Left lung (tissue), 10 donors: ENCODE results near the gene PCDHB6. TPM values are rescaled to one million over a fixed set of nuclear protein-coding genes. Genes with fewer than 3 reads are reported as not detected.
"Not testable (repeated sequence)": the region's sequence is repeated elsewhere in the genome, so short reads cannot be mapped to it uniquely, and the experiment has no call there.

ENCODE experiments used
- ATAC-seq: fragments of 200-7000 bp; cut with Tn5 transposase; one replicate; pipeline ENCODE4 v1.9.1; 2020; ENCODE audit warnings: moderate library complexity
- DNase-seq, 4 donors: peaks; one replicate each; pipeline ENCODE4 v3.0.0-alpha.2; 2013 to 2020
- H3K27ac ChIP-seq, 2 donors: fragments of 200-600 bp; sonication (generic) in 1 of 2; one replicate each; pipeline versions ENCODE4 v1.5.0 to v1.8.0; 2020 to 2021
- H3K27me3 ChIP-seq, 2 donors: fragments of 200-600 bp; sonication (generic) in 1 of 2; one replicate each; pipeline versions ENCODE4 v1.5.0 to v1.8.0; 2020 to 2021
- H3K36me3 ChIP-seq, 2 donors: fragments of 200-600 bp; sonication (generic) in 1 of 2; one replicate each; pipeline versions ENCODE4 v1.5.0 to v1.8.0; 2020 to 2021
- H3K4me1 ChIP-seq, 2 donors: fragments of 200-600 bp; one replicate each; pipeline ENCODE4 v1.8.0; 2021
- H3K4me3 ChIP-seq, 2 donors: fragments of 200-600 bp; sonication (generic) in 1 of 2; one replicate each; pipeline versions ENCODE4 v1.5.0 to v1.8.0; 2020 to 2021; ENCODE audit warnings: mild to moderate bottlenecking in 1 of 2
- H3K9me3 ChIP-seq, 2 donors: fragments of 200-600 bp; sonication (generic) in 1 of 2; one replicate each; pipeline versions ENCODE4 v1.5.0 to v1.8.0; 2020 to 2021
- intact Hi-C, 2 donors: fragments of 100-400 bp; cut with DNase I; formaldehyde crosslinking; loops; one replicate each; pipeline versions ENCODE4 v1.11.2 to v1.14.2; 2022
- polyA plus RNA-seq, 6 donors: library from polyadenylated mRNA; unstranded; fragments of 120-200 nt; gene quantifications; one replicate each; pipeline ENCODE4 v1.2.1, GENCODE V29; 2013; ENCODE audit not compliant: insufficient read length in 6 of 6
- total RNA-seq, 2 donors: library from RNA; stranded (reverse); fragmentation: NEBNext Ultra II Directional; extraction: Animal tissue kit (Norgen Biotek cat#: 25700); gene quantifications; one replicate each; pipeline ENCODE4 v1.2.1, GENCODE V29; 2021
- TF ChIP-seq, protein P1 (sequence below), 2 donors: fragments of 200-600 bp; sonication (generic) in 1 of 2; IDR thresholded peaks; one replicate each; pipeline versions ENCODE4 v1.5.0 to v1.8.0; 2021; ENCODE audit warnings: antibody characterized with exemption in 2 of 2
- donor health status: DM: no; HTN: yes; CAD: no.
- donor health status: DM: no; HTN: no; CAD: no.

Gene PCDHB6
- total and polyA plus RNA-seq, 8 donors, result 0.73 to 3.3 (median 2.7) TPM

DNA sequence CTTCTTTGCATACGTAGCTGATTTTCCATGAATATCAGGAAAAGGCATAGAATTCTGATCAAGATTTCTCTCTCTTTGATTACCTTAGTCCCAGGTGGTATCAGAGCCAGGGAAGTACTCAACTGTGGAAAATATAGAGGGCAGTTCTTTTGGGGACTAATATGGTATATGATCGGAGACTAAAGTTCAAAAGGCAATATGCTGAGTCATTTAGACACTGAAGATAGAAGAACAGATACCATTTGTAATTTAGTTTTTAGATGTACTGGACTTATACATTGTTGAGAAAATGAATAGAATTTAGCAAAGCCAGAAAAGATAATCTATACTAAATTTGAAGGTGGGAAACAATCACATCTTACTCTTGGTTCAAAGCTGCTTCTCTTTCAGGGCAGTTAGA lies 44.5 kb upstream of the PCDHB6 start:
- no peak for ATAC-seq
- peaks cover 0 to 17% of the 10 kb centered on the region in 2 donors for H3K27me3 ChIP-seq
- H3K9me3 ChIP-seq, result peaks cover 0 to 54% of the 10 kb centered on the region in 2 donors
- H3K4me1 ChIP-seq, result no peaks in the 10 kb centered on the region
- intact Hi-C loops, result no loop called here
- H3K4me3 ChIP-seq, result no peak overlapping the region
- DNase-seq, result no peak
- H3K27ac ChIP-seq, result no peak overlapping the region
- no peaks in the 10 kb centered on the region for H3K36me3 ChIP-seq
- TF ChIP-seq, protein P1, sequence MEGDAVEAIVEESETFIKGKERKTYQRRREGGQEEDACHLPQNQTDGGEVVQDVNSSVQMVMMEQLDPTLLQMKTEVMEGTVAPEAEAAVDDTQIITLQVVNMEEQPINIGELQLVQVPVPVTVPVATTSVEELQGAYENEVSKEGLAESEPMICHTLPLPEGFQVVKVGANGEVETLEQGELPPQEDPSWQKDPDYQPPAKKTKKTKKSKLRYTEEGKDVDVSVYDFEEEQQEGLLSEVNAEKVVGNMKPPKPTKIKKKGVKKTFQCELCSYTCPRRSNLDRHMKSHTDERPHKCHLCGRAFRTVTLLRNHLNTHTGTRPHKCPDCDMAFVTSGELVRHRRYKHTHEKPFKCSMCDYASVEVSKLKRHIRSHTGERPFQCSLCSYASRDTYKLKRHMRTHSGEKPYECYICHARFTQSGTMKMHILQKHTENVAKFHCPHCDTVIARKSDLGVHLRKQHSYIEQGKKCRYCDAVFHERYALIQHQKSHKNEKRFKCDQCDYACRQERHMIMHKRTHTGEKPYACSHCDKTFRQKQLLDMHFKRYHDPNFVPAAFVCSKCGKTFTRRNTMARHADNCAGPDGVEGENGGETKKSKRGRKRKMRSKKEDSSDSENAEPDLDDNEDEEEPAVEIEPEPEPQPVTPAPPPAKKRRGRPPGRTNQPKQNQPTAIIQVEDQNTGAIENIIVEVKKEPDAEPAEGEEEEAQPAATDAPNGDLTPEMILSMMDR (IDR thresholded peaks at IDR 0.05), result no peak

- Histone ChIP-seq H3K4me3 (no peak overlapping the region), H3K9me3 (peaks cover 0 to 59% of the 10 kb centered on the region in 2 donors), H3K27me3 (peaks cover 0 to 37% of the 10 kb centered on the region in 2 donors), H3K4me1 (no peaks in the 10 kb centered on the region), H3K27ac (no peak overlapping the region), H3K36me3 (no peaks in the 10 kb centered on the region)
- ATAC-seq, result no peak
- no peak for DNase-seq
- intact Hi-C loops, result no loop called here
- TF ChIP-seq, protein P1 (IDR thresholded peaks at IDR 0.05), result no peak
Observed at GRCh38 chr5:141119250-141119649, 30.6 kb upstream of the PCDHB6 start.

DNA sequence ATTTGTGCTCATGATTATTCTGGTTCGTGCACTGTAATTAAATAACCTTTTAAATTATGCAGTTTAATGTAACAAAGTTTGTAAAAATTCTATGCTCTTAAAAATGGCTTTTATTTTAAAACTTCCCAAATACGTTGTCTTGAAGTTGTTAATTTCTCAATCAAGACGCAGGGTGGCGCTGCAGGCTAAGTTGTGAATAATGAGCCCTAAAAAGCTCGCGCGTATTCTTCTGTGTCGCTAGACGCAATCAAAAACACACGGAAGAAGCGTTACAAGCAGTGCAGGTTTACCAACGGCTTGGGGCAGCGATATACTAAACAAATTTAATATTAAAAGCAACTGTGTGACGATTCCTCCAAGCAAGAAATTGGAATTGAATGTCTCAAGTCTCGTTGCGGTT lies 28.3 kb upstream of the PCDHB6 start, which contains the start of gene PCDHB4:
Gene PCDHB4 (plus strand): TSS at position 256 of the 400 bp plus-strand sequence. CDS start 181 bp downstream, outside the sequence.
- DNase-seq (peak in 1 of 4 donors; percentile 36), ATAC-seq (no peak)
- no peaks in the 10 kb centered on the region for H3K4me1 ChIP-seq
- peaks cover 0 to 38% of the 10 kb centered on the region in 2 donors for H3K27me3 ChIP-seq
- peaks cover 0 to 42% of the 10 kb centered on the region in 2 donors for H3K9me3 ChIP-seq
- H3K36me3 ChIP-seq, result no peaks in the 10 kb centered on the region
- peak within 1 kb of the TSS in 1 of 2 donors; percentile 11 for H3K4me3 ChIP-seq
- TF ChIP-seq, protein P1 (IDR thresholded peaks at IDR 0.05), result no peak
- no peak within 1 kb of the TSS for H3K27ac ChIP-seq
- intact Hi-C loops, result no loop called here

DNA sequence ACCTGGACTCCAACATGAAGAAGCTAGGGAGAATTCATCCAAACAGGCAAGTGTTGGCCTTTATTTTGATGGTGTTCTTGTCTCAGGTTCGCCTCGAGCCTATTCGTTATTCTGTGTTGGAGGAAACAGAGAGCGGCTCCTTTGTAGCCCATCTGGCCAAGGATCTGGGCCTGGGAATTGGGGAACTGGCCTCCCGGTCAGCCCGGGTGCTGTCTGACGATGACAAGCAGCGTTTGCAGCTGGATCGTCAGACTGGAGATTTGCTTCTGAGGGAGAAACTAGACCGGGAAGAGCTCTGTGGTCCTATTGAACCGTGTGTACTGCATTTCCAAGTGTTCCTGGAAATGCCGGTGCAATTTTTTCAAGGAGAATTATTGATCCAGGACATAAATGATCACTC lies 27.9 kb upstream of the PCDHB6 start:
- TF ChIP-seq, protein P1 (IDR thresholded peaks at IDR 0.05), result no peak
- Histone ChIP-seq H3K36me3 (no peaks in the 10 kb centered on the region), H3K4me1 (no peaks in the 10 kb centered on the region), H3K27ac (no peak overlapping the region), H3K27me3 (peaks cover 0 to 38% of the 10 kb centered on the region in 2 donors), H3K9me3 (peaks cover 0 to 38% of the 10 kb centered on the region in 2 donors), H3K4me3 (peak overlapping the region in 1 of 2 donors; percentile 11)
- intact Hi-C loops, result no loop called here
- ATAC-seq (no peak), DNase-seq (no peak)

DNA sequence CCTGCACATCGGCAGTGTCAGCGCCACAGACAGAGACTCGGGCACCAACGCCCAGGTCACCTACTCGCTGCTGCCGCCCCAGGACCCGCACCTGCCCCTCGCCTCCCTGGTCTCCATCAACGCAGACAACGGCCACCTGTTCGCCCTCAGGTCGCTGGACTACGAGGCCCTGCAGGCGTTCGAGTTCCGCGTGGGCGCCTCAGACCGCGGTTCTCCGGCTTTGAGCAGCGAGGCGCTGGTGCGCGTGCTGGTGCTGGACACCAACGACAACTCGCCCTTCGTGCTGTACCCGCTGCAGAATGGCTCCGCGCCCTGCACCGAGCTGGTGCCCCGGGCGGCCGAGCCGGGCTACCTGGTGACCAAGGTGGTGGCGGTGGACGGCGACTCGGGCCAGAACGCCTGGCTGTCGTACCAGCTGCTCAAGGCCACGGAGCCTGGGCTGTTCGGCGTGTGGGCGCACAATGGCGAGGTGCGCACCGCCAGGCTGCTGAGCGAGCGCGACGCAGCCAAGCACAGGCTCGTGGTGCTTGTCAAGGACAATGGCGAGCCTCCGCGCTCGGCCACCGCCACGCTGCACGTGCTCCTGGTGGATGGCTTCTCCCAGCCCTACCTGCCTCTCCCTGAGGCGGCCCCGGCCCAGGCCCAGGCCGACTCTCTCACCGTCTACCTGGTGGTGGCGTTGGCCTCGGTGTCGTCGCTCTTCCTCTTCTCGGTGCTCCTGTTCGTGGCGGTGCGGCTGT lies 26.3 kb upstream of the PCDHB6 start:
- DNase-seq, result peak in 1 of 4 donors; percentile 62
- intact Hi-C loops, result not testable (repeated sequence)

More for the DNA sequence above, 26.3 kb upstream of the PCDHB6 start:
- Histone ChIP-seq H3K9me3 (peaks cover 0 to 30% of the 10 kb centered on the region in 2 donors), H3K27me3 (peaks cover 0 to 38% of the 10 kb centered on the region in 2 donors)
- not testable (repeated sequence) for ATAC-seq, H3K36me3 ChIP-seq, H3K4me3 ChIP-seq, H3K27ac ChIP-seq, H3K4me1 ChIP-seq
